ENCODE results near the gene TBC1D16.

DNA sequence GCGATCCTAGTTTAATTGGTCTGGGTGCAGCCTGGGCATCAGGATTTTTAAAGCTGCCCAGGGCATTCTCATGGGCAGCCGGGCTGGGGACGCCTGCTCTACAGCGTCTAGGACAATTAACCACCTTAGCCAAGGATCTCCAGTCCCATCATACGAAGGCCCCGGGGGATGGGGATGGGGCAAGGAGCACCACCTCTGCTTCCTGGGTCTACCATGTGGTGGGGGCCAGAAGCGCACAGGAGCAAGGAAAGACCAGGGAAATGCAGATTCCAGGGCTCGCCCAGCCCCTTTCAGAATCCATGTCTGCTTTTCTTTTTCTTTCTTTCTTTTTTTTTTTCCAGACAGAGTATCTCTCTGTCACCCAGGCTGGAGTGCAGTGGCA lies 29.3 kb downstream of the TBC1D16 start:
- TF ChIP-seq EZH2 (IDR thresholded peaks at IDR 0.05; ENCODE audit: borderline replicate concordance, insufficient read depth, low read depth, low read length, poor library complexity, severe bottlenecking): no peak
- TF ChIP-seq, protein P1, sequence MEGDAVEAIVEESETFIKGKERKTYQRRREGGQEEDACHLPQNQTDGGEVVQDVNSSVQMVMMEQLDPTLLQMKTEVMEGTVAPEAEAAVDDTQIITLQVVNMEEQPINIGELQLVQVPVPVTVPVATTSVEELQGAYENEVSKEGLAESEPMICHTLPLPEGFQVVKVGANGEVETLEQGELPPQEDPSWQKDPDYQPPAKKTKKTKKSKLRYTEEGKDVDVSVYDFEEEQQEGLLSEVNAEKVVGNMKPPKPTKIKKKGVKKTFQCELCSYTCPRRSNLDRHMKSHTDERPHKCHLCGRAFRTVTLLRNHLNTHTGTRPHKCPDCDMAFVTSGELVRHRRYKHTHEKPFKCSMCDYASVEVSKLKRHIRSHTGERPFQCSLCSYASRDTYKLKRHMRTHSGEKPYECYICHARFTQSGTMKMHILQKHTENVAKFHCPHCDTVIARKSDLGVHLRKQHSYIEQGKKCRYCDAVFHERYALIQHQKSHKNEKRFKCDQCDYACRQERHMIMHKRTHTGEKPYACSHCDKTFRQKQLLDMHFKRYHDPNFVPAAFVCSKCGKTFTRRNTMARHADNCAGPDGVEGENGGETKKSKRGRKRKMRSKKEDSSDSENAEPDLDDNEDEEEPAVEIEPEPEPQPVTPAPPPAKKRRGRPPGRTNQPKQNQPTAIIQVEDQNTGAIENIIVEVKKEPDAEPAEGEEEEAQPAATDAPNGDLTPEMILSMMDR (IDR thresholded peaks at IDR 0.05): no peak

All from B cell (primary cell).